Renal cortex interstitium (tissue), 15 donors: Measurements from ENCODE around the gene NYNRIN. TPM values are rescaled to one million over a fixed set of nuclear protein-coding genes. Genes with fewer than 3 reads are reported as not detected.
"Not testable (repeated sequence)": the region's sequence is repeated elsewhere in the genome, so short reads cannot be mapped to it uniquely, and the experiment has no call there.

Source experiments
- DNase-seq, 11 donors: peaks; one replicate each; pipeline ENCODE4 v3.0.0-alpha.2; 2013; ENCODE audit warnings: low read depth in 9 of 11, low spot score in 4 of 11; ENCODE audit errors: extremely low read depth in 1 of 11
- long read RNA-seq, 16 experiments: transcript quantifications; one replicate each; lab custom pipeline, GENCODE V29; 2026
- polyA plus RNA-seq, 3 donors: library from polyadenylated mRNA; unstranded; fragments of 120-200 nt; gene quantifications; one replicate each; pipeline ENCODE4 v1.2.1, GENCODE V29; 2013; ENCODE audit not compliant: insufficient read length in 3 of 3

Gene NYNRIN
- polyA plus RNA-seq = 10 to 100 TPM; 47.5 to 60.0 (median 47.8) TPM
- long read RNA-seq, donor 1, full-length matches to known transcripts = 1 of 1 reads
- long read RNA-seq, donor 1, partial matches to known transcripts = 0 of 1 reads
- long read RNA-seq, donor 1, other reads (novel, unspliced or antisense) = 0 of 1 reads
- long read RNA-seq, donor 2, full-length matches to known transcripts = 1 of 1 reads
- long read RNA-seq, donor 2, partial matches to known transcripts = 0 of 1 reads
- long read RNA-seq, donor 2, other reads (novel, unspliced or antisense) = 0 of 1 reads
- long read RNA-seq, donor 3, full-length matches to known transcripts = 1 of 8 reads
- long read RNA-seq, donor 3, partial matches to known transcripts = 7 of 8 reads
- long read RNA-seq, donor 3, other reads (novel, unspliced or antisense) = 0 of 8 reads
- long read RNA-seq, donor 4, full-length matches to known transcripts = 3 of 3 reads
- long read RNA-seq, donor 4, partial matches to known transcripts = 0 of 3 reads
- long read RNA-seq, donor 4, other reads (novel, unspliced or antisense) = 0 of 3 reads
- long read RNA-seq, donor 5 = 0 reads
- long read RNA-seq, donor 6, full-length matches to known transcripts = 2 of 50 reads
- long read RNA-seq, donor 6, partial matches to known transcripts = 48 of 50 reads
- long read RNA-seq, donor 6, other reads (novel, unspliced or antisense) = 0 of 50 reads
- long read RNA-seq, donor 7, partial matches to known transcripts = 7 of 7 reads
- long read RNA-seq, donor 7, other reads (novel, unspliced or antisense) = 0 of 7 reads
- long read RNA-seq, donor 8 = 0 reads
- long read RNA-seq, donor 9 = 0 reads
- long read RNA-seq, donor 10, partial matches to known transcripts = 6 of 6 reads
- long read RNA-seq, donor 10, other reads (novel, unspliced or antisense) = 0 of 6 reads
- long read RNA-seq, donor 11 = 0 reads
- long read RNA-seq, donor 12 = 0 reads
- long read RNA-seq, donor 13 = 0 reads
- long read RNA-seq, donor 14, full-length matches to known transcripts = 1 of 1 reads
- long read RNA-seq, donor 14, partial matches to known transcripts = 0 of 1 reads
- long read RNA-seq, donor 14, other reads (novel, unspliced or antisense) = 0 of 1 reads
- long read RNA-seq, donor 15, full-length matches to known transcripts = 4 of 4 reads
- long read RNA-seq, donor 15, partial matches to known transcripts = 0 of 4 reads
- long read RNA-seq, donor 15, other reads (novel, unspliced or antisense) = 0 of 4 reads
- long read RNA-seq, donor 16, full-length matches to known transcripts = 6 of 46 reads
- long read RNA-seq, donor 16, partial matches to known transcripts = 40 of 46 reads
- long read RNA-seq, donor 16, other reads (novel, unspliced or antisense) = 0 of 46 reads

DNA sequence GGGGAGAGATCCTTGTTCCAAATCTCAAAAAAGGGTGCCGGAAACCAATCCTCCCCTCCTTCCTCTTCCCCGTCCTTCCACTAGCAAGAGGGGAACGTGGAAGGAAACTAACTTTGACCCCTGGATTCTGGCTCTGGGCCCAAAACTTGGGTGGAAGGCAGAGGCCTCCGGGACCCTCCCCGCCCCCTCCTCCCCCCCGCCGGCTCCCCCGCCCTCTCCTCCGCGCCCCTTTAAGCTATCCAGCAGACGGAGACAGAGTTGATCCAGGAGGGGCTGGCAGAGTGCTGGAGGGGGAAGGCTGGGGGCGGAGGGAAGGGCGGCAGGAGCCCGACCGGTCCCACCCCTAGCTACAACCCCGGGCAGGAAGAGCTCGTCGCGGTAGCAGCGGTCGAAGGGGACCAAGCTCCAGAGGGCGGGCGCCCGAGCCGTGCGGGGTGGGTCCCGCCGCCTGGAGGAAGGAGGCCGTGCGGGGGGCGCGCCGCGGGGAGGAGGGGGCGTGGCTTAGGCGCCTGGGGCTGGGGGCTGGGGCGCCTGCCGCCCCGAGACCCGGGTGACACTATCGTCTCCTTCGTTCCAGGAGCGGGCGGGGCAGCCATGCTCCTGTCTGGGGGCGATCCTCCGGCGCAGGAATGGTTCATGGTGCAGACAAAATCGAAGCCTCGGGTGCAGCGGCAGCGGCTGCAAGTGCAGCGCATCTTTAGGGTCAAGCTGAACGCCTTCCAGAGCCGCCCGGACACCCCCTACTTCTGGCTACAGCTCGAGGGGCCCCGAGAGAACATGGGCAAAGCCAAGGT is at the start of gene NYNRIN:
TSS of gene NYNRIN (plus strand) at position 351 of the 794 bp plus-strand sequence. CDS start at position 595, 244 bp downstream.
- DNase-seq = peak in 9 of 11 donors; percentile 36 to 78 (median 64)

DNA sequence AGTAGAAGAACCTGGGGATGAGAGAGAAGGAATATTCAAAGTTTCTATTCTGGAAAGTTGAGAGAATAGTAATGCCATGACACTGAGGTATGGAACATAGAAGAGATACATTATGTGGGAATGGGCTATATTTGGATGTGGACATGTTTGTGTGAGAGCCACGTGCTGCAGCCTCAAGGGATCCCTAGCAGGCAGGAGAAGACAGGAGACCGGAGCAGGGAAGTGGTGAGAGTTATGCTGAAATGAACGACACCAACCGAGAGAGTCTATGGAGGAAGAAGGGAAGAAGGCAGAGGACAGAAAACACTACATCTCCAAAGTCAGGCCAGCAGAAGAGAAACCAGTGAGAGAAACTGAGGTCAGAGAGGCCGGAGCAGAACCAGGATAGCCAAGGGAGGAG is 49.1 kb upstream of the NYNRIN start:
- no peak for DNase-seq

DNA sequence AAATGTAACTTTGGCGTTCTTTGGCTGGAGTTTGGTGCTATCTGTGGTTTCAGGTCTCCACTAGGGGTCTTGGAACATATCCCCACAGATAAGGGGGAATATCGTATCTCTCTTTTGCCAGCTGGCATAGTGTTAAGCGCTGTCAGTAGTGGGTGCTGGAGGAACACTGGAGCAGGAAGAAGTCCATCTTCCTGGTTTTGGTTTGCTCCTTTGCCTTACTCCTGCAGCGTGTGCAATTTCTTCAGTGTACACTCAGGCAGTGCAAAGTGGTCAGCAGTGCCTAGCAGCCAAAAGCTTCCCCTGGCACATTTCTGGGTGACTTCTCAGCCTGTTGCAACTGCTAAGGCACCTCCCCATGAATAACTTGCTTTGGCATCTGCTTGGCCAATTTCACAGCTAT is 47.3 kb upstream of the NYNRIN start:
- no peak for DNase-seq

DNA sequence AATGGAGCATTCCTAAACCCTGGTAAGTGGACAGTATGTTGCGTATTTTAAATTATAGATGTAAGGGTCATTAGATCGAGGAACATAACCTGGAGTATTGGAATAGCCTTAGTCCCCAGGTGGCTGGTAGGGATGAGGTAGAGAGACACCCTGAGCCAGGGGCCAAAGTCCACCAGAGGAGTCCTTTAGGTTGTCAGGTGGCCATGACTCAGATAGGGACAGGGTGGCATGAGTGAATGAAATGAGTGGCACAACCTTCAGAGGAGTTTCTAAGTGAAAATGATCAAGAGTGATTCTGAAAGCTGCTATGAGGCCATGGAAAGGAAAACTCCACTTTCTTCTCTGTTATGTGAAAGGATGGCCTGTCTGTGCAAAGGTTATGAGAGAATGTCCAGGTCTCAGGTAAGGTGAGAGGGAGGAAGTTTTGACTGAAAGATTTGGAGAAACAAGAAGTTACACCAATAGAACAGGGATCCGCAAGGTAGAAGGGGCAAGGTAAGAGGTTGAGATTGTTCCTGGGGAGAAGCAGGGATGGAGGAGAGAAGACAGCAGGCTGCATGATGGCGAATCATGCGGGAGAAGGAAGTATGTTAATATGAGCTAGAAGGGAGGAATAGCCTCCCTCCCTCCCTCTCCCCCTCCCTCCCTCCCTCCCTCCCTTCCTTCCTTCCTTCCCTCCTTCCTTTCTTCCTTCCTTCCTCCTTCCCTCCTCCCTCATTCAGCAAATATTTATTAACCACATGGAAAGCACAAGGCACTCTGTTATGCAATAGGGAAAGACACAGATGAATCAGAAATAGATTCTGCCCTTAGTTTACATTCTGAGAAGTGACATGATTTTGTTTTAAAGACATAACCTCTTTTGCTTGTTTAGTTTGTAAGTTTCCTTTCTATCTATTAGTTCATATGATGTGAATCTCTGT is 45.0 kb upstream of the NYNRIN start:
- DNase-seq = no peak

DNA sequence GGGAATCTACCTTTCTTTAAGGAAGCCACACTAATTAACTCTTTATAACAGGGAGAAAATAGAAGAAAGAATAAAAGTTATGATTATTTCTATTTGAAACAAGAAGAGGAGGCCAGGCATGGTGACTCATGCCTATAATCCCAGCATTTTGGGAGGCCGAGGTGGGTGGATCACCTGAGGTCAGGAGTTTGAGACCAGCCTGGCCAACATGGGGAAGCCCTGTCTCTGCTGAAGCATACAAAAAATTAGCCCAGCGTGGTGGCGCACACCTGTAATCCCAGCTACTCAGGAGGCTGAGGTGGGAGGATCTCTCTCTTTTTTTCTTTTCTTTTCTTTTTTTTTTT is 44.3 kb upstream of the NYNRIN start:
- not testable (repeated sequence) for DNase-seq

DNA sequence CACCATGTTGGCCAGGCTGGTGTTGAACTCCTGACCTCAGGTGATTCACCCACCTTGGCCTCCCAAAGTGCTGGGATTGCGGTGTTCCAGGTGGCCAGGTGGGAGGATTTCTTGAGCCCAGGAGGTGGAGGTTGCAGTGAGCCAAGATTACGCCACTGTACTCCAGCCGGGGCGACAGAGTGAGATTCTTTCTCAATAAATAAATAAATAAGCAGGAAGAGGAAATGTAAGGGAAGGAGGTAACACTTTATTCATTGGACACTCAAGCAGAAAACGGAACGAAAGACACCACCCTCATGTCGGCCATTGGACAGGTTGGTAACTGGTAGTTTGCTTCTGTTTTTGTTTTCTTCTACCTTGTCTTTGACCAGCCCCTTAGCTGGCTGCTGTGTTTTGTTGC is 43.8 kb upstream of the NYNRIN start:
- no peak for DNase-seq

DNA sequence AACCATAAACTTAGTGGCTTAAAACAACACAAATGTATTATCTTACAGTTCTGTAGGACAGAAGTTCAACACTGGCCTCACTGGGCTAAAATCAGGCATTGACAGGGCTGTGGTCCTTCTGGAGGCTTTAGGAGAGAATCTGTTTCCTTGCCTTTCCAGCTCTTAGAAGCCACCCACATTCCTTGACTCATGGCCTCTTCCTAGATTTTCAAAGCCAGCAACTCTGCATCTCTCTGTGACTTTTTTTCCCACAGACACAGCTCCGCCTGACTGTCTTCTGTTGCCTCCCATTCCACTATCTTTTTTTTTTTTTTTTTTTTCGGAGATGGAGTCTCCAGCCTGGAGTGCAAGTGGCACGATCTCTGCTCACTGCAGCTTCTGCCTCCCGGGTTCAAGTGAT is 42.6 kb upstream of the NYNRIN start:
- no peak for DNase-seq

DNA sequence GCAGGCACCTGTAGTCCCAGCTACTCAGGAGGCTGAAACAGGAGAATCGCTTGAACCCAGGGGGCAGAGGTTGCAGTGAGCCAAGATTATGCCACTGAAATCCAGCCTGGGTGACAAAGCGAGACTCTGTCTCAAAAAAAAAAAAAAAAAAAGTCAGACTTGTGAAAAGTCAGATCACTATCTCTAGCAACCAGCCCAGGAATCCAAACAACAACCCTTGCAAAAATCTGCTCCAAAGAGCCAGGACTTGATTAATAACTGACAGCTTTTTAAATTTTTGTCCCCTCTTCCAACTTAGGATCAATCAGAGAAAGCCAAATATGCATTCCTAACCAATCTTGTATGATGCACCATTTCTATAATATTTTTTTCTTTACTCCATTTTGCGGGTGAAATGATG is 38.5 kb upstream of the NYNRIN start:
- DNase-seq = no peak

DNA sequence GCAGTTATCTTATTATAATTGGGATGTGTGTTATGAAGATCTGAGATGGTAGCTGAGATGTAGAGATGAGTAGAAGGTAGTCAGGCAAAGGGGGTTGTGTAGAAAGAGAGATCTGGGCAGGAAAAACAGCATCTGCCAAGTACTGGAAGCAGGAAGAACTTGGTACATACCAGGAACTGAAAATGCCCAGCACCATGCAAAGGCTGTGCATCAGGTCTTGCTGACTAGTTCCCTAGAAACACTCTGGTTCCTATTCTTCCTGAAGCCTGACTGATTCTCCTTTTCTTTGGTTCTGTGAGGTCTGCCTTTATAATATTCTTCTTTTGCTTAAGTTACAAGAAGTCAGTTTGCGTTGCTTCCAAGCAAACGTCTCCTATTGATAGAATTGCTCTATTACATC is 37.5 kb upstream of the NYNRIN start:
- DNase-seq = no peak

DNA sequence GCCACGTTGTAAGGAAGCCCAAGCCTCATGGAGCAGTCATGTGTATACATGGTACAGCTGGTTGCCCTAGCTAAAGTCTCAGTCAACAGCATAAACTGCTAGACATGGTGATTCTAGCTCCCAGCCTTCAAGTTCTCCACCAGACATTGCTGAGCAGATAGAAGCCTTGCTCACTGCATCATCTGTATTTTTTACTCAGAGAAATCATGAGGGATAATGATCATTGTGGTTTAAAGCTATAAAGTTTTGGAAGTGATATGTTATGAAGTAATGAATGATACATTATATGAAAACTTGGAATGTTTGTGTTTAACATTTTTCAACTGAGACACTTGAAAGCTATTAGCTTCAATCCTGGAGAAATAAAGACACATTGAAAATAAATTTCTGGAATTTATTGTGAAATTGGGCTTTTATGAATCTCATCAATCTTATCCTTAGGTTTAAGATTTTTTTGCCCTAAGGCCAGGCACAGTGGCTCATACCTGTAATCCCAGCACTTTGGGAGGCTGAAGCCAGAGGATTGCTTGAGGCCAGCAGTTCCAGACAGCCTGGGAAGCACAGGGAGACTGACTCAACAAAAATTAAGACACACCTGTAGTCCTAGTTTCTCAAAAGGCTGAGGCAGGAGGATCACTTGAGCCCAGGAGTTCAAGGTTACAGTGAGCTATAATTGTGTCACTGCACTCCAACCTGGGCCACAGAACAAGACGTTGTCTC is 36.4 kb upstream of the NYNRIN start:
- no peak for DNase-seq

DNA sequence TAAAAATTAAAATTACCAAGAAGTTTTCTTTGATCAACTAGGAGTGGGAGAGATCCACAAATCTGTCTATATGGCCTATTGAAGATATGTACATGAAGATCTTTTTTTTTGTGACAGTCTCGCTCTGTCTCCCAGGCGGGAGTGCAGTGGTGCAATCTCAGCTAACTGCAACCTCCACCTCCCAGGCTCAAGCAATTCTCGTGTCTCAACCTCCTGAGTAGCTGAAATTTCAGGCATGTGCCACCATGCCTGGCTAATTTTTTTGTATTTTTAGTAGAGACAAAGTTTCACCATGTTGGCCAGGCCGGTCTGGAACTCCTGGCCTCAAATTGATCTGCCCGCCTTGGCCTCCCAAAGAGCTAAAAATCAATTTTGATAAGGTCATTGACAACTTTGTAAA is 35.4 kb upstream of the NYNRIN start:
- DNase-seq = no peak

DNA sequence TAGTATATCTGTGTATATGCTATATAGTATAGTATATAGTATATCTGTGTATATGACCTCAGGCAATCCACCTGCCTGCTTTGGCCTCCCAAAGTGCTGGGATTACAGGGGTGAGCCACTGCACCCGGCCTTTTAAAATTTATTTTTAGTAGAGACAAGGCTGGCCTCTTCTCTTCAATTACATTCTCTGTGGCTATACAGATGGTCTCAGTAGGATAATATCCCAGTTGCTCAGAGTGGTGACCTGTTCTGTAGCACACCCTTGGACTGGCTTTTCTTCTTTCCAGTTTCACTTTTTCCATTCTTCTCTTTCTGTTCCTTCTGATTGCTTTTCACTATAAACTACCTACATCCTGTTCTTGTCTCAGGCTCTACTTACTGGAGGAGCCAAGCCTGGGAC is 34.0 kb upstream of the NYNRIN start:
- no peak for DNase-seq

DNA sequence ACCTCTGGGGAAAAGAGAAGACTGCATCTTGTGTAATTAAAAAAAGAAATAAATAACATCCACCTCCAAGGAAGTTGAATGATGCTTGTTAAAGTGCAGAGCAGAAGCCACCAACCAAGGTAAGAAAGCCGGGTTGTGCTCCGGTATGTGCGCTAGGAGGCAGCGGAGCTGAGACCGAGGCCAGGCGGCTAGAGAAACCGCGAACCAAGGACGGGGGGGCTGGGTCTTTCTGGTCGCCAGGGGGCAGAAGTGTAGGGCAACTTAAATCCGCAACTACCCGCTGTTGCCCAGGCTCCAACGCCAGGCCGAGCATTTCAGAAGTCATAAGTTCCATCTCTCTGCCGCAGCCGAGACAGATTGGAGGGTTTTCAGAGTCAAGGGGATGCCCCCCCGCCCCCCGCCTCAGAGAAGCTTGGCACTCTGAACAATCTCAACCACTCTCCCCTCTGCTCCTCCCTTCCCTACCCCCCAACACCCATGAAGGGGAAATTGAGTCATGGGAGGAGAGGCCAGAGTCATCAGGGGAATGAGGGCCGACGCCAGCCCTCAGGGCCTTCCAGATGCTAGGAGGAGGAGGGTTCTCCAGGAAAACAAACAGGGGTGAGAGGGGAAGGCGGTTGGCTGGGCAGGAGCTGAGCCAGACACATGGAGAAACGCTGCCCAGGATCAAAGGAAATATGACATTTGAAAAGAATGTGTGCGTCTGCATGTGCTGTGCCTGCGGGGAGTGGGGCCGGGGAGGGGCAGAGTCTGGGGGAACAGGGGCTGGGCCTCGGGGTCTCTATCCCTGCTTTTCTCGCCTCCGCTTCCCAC is 33.0 kb upstream of the NYNRIN start:
- peak in 10 of 11 donors; percentile 73 to 90 (median 84) for DNase-seq

DNA sequence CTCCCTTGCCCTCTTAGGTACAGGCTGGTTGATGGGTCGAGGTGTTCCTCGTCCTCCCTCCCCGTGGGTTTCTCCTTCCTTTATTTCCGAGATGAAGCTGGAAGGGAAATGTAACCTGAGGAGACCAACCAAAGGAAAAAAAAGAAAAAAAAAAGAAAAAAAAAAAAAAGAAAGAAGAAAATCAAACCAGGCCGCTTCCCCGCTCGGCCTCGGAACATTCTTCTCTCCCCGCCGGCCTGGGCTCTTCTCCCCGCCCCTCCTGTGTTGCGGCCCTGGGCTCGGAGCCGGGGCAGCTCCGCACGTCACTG is 32.4 kb upstream of the NYNRIN start:
- DNase-seq = peak in 1 of 11 donors; percentile 38

DNA sequence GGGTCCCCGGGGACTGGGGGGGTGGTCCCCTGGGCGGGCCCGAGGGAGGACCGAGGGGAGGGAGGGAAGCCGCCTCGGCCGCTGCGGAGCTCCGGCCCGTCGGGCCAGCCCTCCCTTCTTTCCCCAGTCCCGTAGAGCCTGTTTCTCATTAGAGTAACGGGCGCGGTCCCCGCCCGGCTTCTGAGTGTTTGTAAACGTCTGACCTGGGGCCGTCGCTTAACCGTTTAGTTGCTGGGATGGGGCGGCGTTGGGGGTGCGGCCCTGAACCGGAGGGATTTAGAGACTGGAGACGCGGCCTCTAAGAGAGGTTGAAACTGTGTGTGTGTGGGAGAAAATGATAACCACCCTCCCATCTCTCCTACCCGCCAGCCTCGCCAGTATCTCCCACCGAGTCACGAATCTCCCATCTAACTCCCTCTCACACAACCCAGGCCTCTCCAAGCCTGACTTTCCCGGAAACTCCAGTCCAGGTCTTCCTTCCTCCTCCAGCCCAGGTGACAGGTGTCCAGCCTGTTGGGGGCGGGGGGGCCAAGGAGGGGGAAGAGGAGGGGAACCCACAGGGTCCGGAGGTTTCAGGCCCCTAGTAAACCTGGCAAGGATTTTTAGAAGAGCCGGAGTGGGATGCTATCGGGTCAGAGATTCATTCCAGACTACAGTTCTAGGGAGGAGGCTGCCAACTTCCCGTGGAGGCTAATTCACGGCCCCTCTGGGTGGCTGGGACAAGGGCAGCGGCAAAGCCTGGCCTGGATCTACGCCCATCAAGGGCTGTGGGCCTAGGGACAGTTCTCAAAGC is 31.9 kb upstream of the NYNRIN start:
- DNase-seq = peak; percentile 87 to 98 (median 93)
